IPS-18a (cell line): ENCODE measurements around the gene H1-8.

ENCODE experiments used
- H3K27ac ChIP-seq: one replicate; pipeline ENCODE4 v1.5.1; 2013; ENCODE audit warnings: low read length
- H3K27me3 ChIP-seq: one replicate; pipeline ENCODE4 v1.6.1; 2013; ENCODE audit warnings: mild to moderate bottlenecking, low read length; ENCODE audit not compliant: control insufficient read depth, insufficient read depth
- H3K36me3 ChIP-seq: one replicate; pipeline ENCODE4 v1.6.1; 2013; ENCODE audit warnings: low read depth, low read length; ENCODE audit not compliant: control insufficient read depth
- H3K4me1 ChIP-seq: one replicate; pipeline ENCODE4 v1.6.1; 2013; ENCODE audit warnings: low read depth, low read length; ENCODE audit not compliant: control insufficient read depth
- H3K4me3 ChIP-seq: one replicate; pipeline ENCODE4 v1.5.1; 2013; ENCODE audit warnings: low read length
- H3K9ac ChIP-seq: one replicate; pipeline ENCODE4 v1.6.1; 2013; ENCODE audit warnings: mild to moderate bottlenecking, low read length, moderate library complexity
- H3K9me3 ChIP-seq: one replicate; pipeline ENCODE4 v1.6.1; 2013; ENCODE audit warnings: low read depth, low read length; ENCODE audit not compliant: control insufficient read depth

H1-8 gene

GRCh38 chr3:129571605-129572547 is 28.9 kb downstream of the H1-8 start:
- peaks cover 4% of the 10 kb centered on the region for H3K4me1 ChIP-seq
- H3K36me3 ChIP-seq: no peaks in the 10 kb centered on the region
- no peak overlapping the region for H3K9ac ChIP-seq
- no peaks in the 10 kb centered on the region for H3K27me3 ChIP-seq
- no peak overlapping the region for H3K27ac ChIP-seq
- no peak overlapping the region for H3K4me3 ChIP-seq
- H3K9me3 ChIP-seq: no peaks in the 10 kb centered on the region

DNA sequence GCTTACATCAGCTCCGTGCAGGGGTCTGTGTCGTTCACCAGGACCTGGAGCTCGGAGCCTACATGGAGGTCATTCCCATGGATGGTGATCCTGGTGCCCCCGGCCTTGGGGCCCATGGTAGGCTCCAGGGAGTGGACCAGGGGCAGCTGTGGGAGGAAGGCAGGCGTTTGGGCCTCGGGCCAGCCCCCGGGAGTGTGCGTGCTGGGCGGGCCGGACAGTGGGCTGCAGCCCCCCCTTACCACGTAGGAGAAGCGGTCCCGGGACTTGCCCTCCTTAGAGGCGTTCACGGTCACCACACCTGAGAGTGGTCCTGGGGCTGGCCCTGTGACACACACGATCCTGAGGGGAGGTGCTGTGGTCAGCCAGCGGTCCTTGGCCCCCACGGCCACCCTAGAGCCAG is 29.6 kb downstream of the H1-8 start:
- no peaks in the 10 kb centered on the region for H3K36me3 ChIP-seq
- H3K27ac ChIP-seq: no peak overlapping the region
- peaks cover 4% of the 10 kb centered on the region for H3K4me1 ChIP-seq
- no peaks in the 10 kb centered on the region for H3K27me3 ChIP-seq
- H3K9ac ChIP-seq: no peak overlapping the region
- H3K9me3 ChIP-seq: no peaks in the 10 kb centered on the region
- H3K4me3 ChIP-seq: no peak overlapping the region

DNA sequence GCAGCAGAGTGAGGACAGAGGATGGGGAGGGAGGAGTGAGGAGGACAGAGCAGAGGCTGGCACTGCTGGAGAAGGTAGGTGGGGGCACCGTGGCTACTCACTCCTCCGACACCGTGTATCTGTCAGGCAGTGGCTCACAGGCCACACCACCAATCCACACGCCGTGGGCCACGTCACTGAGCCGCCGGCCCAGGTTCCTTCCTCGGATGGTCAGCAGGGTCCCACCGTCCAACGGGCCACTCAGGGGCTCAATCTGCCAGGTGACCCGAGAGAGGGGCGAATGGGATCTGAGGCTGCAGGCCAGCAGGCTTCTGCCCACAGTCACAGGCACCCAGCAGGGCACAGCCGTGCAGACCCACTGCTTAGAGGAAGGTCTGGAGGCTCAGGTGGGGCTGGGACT is 30.5 kb downstream of the H1-8 start:
- Histone ChIP-seq H3K36me3 (no peaks in the 10 kb centered on the region), H3K9me3 (no peaks in the 10 kb centered on the region), H3K4me1 (peaks cover 4% of the 10 kb centered on the region), H3K27me3 (no peaks in the 10 kb centered on the region), H3K27ac (no peak overlapping the region), H3K9ac (no peak overlapping the region), H3K4me3 (no peak overlapping the region)

- H3K4me1 ChIP-seq: peaks cover 4% of the 10 kb centered on the region
- H3K27me3 ChIP-seq: no peaks in the 10 kb centered on the region
- H3K4me3 ChIP-seq: no peak overlapping the region
- H3K9ac ChIP-seq: no peak overlapping the region
- H3K27ac ChIP-seq: no peak overlapping the region
- H3K36me3 ChIP-seq: no peaks in the 10 kb centered on the region
- no peaks in the 10 kb centered on the region for H3K9me3 ChIP-seq
These were observed 31.2 kb downstream of the H1-8 start for GRCh38 chr3:129574206-129574605.

DNA sequence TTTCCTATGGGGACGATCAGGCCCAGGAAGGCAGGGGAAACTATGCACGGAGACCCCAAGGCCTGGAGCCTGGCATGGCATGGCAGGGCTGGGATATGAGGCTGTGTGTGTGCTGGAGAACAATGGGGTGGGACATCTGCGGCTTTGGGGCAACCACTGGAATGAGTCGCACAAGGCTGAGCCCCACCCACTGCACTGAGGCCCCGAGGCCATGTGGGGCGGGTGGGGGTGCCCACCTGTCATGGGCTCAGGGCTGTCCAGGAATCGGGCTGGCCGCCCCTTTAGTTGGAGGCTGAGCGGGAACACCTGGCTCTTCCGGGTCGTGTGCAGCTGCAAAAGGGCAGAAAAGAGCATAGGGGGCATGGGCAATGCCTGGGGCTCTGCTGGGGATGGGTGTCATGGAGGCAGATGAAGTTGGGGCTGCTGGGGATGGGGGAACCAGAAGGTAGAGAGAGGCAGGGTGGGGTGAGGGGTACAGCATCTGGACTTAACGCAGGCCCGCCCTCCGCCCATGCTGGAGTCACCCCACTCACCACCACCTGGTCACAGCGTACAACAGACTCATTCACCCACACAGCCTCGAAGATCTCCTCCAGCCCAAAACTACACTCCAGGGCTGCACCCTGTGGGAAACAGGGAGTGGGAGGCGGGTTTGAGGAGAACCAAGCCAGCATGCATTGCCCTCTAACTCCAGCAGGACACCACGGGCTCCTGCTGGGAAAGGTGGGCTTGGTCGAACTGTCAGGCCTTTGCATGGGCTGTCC is 32.4 kb downstream of the H1-8 start:
- peaks cover 4% of the 10 kb centered on the region for H3K4me1 ChIP-seq
- H3K9me3 ChIP-seq: no peaks in the 10 kb centered on the region
- no peak overlapping the region for H3K4me3 ChIP-seq
- no peak overlapping the region for H3K27ac ChIP-seq
- no peak overlapping the region for H3K9ac ChIP-seq
- no peaks in the 10 kb centered on the region for H3K36me3 ChIP-seq
- no peaks in the 10 kb centered on the region for H3K27me3 ChIP-seq

DNA sequence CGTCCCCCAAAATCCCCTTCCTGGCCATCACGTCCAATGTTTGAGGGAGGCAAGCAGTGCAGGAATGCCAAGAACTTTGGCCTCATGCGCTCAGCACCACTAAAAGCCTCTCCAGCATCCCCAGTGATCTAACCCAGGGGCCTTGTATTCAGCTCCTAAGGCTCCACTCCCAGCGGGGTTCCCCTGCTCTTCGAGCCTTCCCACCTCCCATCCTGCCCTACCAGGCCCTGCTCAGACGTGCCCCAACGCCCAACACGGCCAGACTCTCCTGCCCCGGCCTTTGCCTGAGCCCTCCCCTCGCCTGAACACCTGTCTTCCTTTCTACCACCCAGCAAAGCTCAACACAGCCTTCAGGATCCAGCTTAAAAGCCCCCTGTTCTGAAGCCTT is 33.0 kb downstream of the H1-8 start:
- H3K27me3 ChIP-seq: no peaks in the 10 kb centered on the region
- H3K9ac ChIP-seq: no peak overlapping the region
- peaks cover 4% of the 10 kb centered on the region for H3K4me1 ChIP-seq
- no peak overlapping the region for H3K4me3 ChIP-seq
- H3K36me3 ChIP-seq: no peaks in the 10 kb centered on the region
- H3K9me3 ChIP-seq: no peaks in the 10 kb centered on the region
- H3K27ac ChIP-seq: no peak overlapping the region

- H3K4me3 ChIP-seq: no peak overlapping the region
- H3K27ac ChIP-seq: no peak overlapping the region
- H3K4me1 ChIP-seq: peaks cover 4% of the 10 kb centered on the region
- no peaks in the 10 kb centered on the region for H3K36me3 ChIP-seq
- H3K9ac ChIP-seq: no peak overlapping the region
- no peaks in the 10 kb centered on the region for H3K9me3 ChIP-seq
- H3K27me3 ChIP-seq: no peaks in the 10 kb centered on the region
These were observed 33.8 kb downstream of the H1-8 start for GRCh38 chr3:129576514-129577352.

DNA sequence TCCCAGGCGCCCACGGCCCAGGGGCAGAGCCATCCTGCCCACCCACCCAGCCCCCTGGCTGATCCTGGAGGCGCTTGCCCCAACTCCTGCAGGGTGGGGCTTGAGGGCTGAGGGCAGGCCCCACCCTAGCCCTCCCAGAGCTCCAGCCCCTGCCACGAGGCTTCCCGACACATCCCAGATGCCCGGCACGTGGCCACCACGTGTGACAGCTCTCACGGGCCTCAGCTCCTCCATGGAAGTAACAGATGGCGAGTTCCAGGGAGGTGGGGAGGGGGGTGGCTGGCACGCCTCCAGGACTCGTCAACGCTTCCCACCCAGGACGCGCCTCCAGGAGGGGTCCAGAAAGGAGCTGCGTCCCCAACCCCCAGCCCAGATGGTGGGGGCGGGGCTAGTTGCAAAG is 34.4 kb downstream of the H1-8 start:
- no peaks in the 10 kb centered on the region for H3K36me3 ChIP-seq
- no peaks in the 10 kb centered on the region for H3K9me3 ChIP-seq
- no peak overlapping the region for H3K4me3 ChIP-seq
- no peaks in the 10 kb centered on the region for H3K27me3 ChIP-seq
- no peak overlapping the region for H3K9ac ChIP-seq
- peaks cover 4% of the 10 kb centered on the region for H3K4me1 ChIP-seq
- no peak overlapping the region for H3K27ac ChIP-seq

DNA sequence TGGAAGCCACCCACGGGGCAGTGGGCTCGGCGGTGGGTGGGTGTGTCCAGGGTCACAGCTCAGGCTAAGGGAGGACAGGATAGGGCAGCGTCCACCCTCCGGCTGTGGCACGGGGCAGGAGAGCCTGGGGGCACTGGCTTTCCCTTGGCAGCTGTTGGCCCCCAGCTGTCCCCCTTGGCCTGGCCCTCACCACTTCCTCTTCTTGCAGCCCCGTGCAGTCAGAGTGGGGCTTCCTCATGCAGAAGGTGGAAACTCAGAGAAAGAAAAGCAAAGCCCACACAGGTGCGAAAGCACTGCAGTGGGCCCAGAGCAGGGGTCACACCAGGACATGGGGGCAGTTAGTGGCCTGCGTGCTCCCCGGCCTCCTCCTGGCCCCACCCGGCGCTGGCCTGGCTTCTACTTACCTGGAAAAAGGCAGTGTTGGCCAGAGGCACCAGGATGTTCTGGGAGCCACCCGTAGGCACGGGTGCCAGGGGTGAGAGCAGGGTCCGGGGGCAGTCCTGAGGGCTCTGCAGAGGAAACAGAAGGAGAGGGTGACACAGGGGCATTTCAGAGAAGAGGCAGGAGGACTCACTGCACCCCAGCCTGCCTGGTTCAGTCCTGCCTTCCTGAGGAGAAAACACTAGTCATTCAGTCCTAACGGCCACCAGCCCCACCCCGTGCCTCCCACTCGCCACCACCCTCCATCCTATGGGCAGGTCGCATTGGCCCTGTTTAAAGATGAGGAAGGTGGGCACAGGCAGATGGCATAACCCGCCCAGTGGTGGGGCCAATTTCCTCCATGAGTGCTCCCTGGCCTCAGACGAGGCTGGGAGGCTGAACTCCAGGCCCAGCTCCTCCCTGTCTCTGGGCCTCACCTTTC is 35.2 kb downstream of the H1-8 start:
- H3K4me1 ChIP-seq: peaks cover 4% of the 10 kb centered on the region
- H3K36me3 ChIP-seq: no peaks in the 10 kb centered on the region
- H3K9me3 ChIP-seq: no peaks in the 10 kb centered on the region
- H3K27me3 ChIP-seq: no peaks in the 10 kb centered on the region
- H3K27ac ChIP-seq: no peak overlapping the region
- no peak overlapping the region for H3K4me3 ChIP-seq
- no peak overlapping the region for H3K9ac ChIP-seq

DNA sequence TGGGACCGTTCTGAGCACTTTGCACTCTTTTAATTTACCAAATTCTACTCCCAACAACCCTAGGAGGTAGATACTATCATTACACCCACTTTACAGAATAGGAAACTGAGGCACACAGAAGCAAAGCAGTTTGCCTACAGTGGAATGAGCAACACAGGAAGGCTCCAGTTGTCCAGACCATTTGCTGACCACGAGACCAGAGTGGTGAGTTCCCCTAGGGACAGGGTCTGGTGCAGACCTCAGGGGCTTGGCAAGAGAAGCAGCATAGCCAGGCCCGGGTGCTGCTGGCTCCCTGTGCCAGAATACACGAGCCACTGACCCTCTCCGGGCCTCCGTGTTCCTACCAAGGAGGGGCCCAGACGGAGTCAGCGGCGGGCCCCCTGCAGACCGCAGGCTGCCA is 37.0 kb downstream of the H1-8 start:
- Histone ChIP-seq H3K9ac (no peak overlapping the region), H3K27ac (no peak overlapping the region), H3K36me3 (no peaks in the 10 kb centered on the region), H3K4me1 (peaks cover 4% of the 10 kb centered on the region), H3K9me3 (no peaks in the 10 kb centered on the region), H3K27me3 (no peaks in the 10 kb centered on the region), H3K4me3 (no peak overlapping the region)
